H1 (cell line): ENCODE data around the gene BAG2. TPM values are rescaled to one million over a fixed set of nuclear protein-coding genes. Genes with fewer than 3 reads are reported as not detected.

Experiments
- CEBPB ChIP-seq: IDR thresholded peaks from 2 replicates; pipeline ENCODE4 v1.6.1; 2012; ENCODE audit warnings: low read depth, low read length
- CHD7 ChIP-seq: fragments of 300-600 bp; sonication (generic); IDR thresholded peaks from 2 replicates; pipeline ENCODE4 v1.7.1; 2012; ENCODE audit warnings: low read length, moderate library complexity, mild to moderate bottlenecking, inconsistent platforms; ENCODE audit not compliant: insufficient replicate concordance
- CTCF ChIP-seq, 3 experiments: IDR thresholded peaks; 1 replicate in 2 of 3; 2 replicates in 1 of 3; pipeline versions ENCODE4 v1.5.1 to v1.6.1; 2011; ENCODE audit warnings: low read length in 3 of 3, mild to moderate bottlenecking in 3 of 3, inconsistent platforms in 2 of 3, low read depth in 1 of 3, moderate library complexity in 1 of 3; ENCODE audit not compliant: insufficient read depth in 1 of 3; ENCODE audit errors: control extremely low read depth in 1 of 3
- polyA plus RNA-seq, 7 experiments: library from polyadenylated mRNA; depleted of rRNA in 3 of 7; stranded (reverse) in 5 of 7; unstranded in 2 of 7; fragments of >200 nt in 5 of 7; fragments of 200-250 nt in 2 of 7; gene quantifications; 1 replicate in 5 of 7; 2 replicates in 1 of 7; 4 replicates in 1 of 7; pipeline versions ENCODE4 v1.2.1 to v1.2.3, GENCODE V29; 2011 to 2013; ENCODE audit warnings: missing spikeins in 2 of 7, mixed read lengths in 2 of 7
- total RNA-seq: library from RNA; stranded (reverse); fragmentation: NEBNext Ultra II Directional; extraction: Animal tissue kit (Norgen Biotek cat#: 25700); gene quantifications from 2 replicates; pipeline ENCODE4 v1.2.1, GENCODE V29; 2021

Gene BAG2
- total and polyA plus RNA-seq, 2 of the 8 experiments (the other 6 are each of a cell fraction or from before 2014, with no cell fraction given): 4.4 to 7.4 TPM

GRCh38 chr6:57182017-57182432, 9.9 kb downstream of the BAG2 start (continued):
- TF ChIP-seq CHD7 (no peak), CTCF (IDR thresholded peaks at IDR 0.05; ENCODE audit: control extremely low read depth in 1 of 3, insufficient read depth in 1 of 3, low read depth in 1 of 3, low read length in 3 of 3) (no peak), CEBPB (no peak)
